ENCODE data around the gene ZNRF1.
"Not testable (repeated sequence)": the region's sequence is repeated elsewhere in the genome, so short reads cannot be mapped to it uniquely, and the experiment has no call there.

The ZNRF1 gene

GRCh38 chr16:75000481-75001081 is 1.8 kb downstream of the ZNRF1 start:
- peak; percentile 52 for DNase-seq (ENCODE audit: low read depth, low spot score)

- no peak for DNase-seq (ENCODE audit: low read depth, low spot score)
These were observed 3.6 kb downstream of the ZNRF1 start for GRCh38 chr16:75002474-75002873.

GRCh38 chr16:75003931-75004330 is 5.1 kb downstream of the ZNRF1 start:
- DNase-seq (ENCODE audit: low read depth, low spot score), result no peak

GRCh38 chr16:75004460-75004859 is 5.6 kb downstream of the ZNRF1 start:
- no peak for DNase-seq (ENCODE audit: low read depth, low spot score)

GRCh38 chr16:75005697-75006096 is 6.9 kb downstream of the ZNRF1 start:
- DNase-seq (ENCODE audit: low read depth, low spot score), result no peak

GRCh38 chr16:75007443-75007842 is 8.6 kb downstream of the ZNRF1 start:
- no peak for DNase-seq (ENCODE audit: low read depth, low spot score)

GRCh38 chr16:75010427-75010826 is 11.6 kb downstream of the ZNRF1 start:
- no peak for DNase-seq (ENCODE audit: low read depth, low spot score)

- DNase-seq (ENCODE audit: low read depth, low spot score), result peak; percentile 90
These were observed 12.9 kb downstream of the ZNRF1 start for GRCh38 chr16:75011634-75012307.

GRCh38 chr16:75012380-75013081 is 13.7 kb downstream of the ZNRF1 start:
- DNase-seq (ENCODE audit: low read depth, low spot score), result no peak

GRCh38 chr16:75013123-75013522 is 14.3 kb downstream of the ZNRF1 start:
- not testable (repeated sequence) for DNase-seq (ENCODE audit: low read depth, low spot score)

GRCh38 chr16:75014318-75014717 is 15.5 kb downstream of the ZNRF1 start:
- no peak for DNase-seq (ENCODE audit: low read depth, low spot score)

GRCh38 chr16:75016451-75017081 is 17.7 kb downstream of the ZNRF1 start:
- not testable (repeated sequence) for DNase-seq (ENCODE audit: low read depth, low spot score)

- DNase-seq (ENCODE audit: low read depth, low spot score), result no peak
These were observed 19.1 kb downstream of the ZNRF1 start for GRCh38 chr16:75017670-75018525.

- DNase-seq (ENCODE audit: low read depth, low spot score), result no peak
These were observed 20.2 kb downstream of the ZNRF1 start for GRCh38 chr16:75019007-75019406.

GRCh38 chr16:75019586-75019985 is 20.8 kb downstream of the ZNRF1 start:
- no peak for DNase-seq (ENCODE audit: low read depth, low spot score)

- DNase-seq (ENCODE audit: low read depth, low spot score), result no peak
These were observed 22.6 kb downstream of the ZNRF1 start for GRCh38 chr16:75021410-75021809.

GRCh38 chr16:75022567-75022966 is 23.7 kb downstream of the ZNRF1 start:
- no peak for DNase-seq (ENCODE audit: low read depth, low spot score)

- no peak for DNase-seq (ENCODE audit: low read depth, low spot score)
These were observed 24.2 kb downstream of the ZNRF1 start for GRCh38 chr16:75023009-75023408.

- DNase-seq (ENCODE audit: low read depth, low spot score), result no peak
These were observed 25.4 kb downstream of the ZNRF1 start for GRCh38 chr16:75024182-75024581.

GRCh38 chr16:75024594-75024993 is 25.8 kb downstream of the ZNRF1 start:
- DNase-seq (ENCODE audit: low read depth, low spot score), result no peak

GRCh38 chr16:75025761-75026160 is 26.9 kb downstream of the ZNRF1 start:
- DNase-seq (ENCODE audit: low read depth, low spot score), result no peak

All from astrocyte of the hippocampus (primary cell).